GM18520 (cell line): ENCODE measurements around the gene STOM.

Source experiments
- ATAC-seq: cut with Tn5 transposase; IDR thresholded peaks from one replicate; pipeline ENCODE4 v1.9.1; 2021; ENCODE audit not compliant: unreplicated experiment

STOM gene

DNA sequence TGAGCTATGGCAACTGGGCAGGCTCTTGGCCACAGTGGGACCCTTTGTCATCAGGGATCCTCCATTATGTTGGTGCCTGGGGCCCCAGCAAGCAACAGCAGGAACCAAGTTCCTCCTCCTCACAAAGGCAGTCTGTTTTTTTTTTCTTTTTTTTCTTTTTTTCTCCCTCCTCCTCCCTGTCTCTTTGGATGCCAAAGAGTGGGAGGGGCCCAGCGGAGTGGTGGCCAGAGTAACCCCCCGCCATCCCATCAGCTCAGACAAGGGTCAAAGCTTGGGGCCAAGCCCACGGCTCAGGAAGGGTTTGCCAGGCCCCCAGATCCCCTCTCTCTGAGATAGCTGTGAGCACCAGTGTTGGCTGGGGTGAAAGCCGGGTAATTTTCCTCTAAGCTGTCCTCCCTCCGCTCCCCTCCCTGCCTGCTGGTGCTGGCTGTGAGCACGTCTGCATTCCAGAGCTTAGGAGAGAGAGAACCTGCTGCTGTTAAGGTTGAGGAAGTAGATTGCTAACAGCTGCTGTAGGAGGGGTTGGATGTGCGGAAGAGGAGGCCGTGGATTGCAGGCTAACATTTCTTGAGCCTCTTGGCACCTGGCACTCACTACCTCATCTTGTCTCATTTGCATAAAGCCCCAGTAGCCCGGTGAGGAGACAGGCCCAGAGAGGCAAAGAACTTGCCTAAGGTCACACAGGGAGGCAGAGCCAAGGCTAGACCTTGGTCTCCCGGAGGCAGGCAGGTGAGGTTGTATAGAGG, 80.9 kb downstream of the STOM start:
- ATAC-seq = no peak
